Measurements from ENCODE around the gene TMEM201.

Gene TMEM201

DNA sequence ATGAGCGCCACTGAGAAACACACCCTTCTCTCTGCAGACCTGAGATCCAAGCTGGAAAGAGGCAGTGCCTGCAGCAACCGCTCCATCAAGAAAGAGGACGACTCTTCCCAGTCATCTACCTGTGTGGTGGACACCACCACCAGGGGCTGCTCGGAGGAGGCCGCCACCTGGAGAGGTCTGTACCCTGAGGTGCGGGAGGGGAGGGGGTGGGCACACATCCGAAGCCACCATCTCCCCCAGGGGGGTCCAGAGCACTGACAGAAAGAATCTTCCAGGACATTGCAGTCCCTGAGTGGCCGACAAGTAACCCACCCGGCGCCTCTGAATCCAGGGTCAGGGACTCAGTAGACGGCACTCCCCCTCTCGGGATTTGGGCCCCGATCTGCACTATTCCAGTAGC, 23.0 kb downstream of the TMEM201 start:
- H3K36me3 Mint-ChIP-seq (ENCODE audit: low read depth) = peaks cover 7% of the 10 kb centered on the region
- TF ChIP-seq, protein P1, sequence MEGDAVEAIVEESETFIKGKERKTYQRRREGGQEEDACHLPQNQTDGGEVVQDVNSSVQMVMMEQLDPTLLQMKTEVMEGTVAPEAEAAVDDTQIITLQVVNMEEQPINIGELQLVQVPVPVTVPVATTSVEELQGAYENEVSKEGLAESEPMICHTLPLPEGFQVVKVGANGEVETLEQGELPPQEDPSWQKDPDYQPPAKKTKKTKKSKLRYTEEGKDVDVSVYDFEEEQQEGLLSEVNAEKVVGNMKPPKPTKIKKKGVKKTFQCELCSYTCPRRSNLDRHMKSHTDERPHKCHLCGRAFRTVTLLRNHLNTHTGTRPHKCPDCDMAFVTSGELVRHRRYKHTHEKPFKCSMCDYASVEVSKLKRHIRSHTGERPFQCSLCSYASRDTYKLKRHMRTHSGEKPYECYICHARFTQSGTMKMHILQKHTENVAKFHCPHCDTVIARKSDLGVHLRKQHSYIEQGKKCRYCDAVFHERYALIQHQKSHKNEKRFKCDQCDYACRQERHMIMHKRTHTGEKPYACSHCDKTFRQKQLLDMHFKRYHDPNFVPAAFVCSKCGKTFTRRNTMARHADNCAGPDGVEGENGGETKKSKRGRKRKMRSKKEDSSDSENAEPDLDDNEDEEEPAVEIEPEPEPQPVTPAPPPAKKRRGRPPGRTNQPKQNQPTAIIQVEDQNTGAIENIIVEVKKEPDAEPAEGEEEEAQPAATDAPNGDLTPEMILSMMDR (IDR thresholded peaks at IDR 0.05; ENCODE audit: unreplicated experiment in 3 of 3) = no peak
- H3K4me1 Mint-ChIP-seq = no peaks in the 10 kb centered on the region
- H3K4me3 Mint-ChIP-seq = no peak overlapping the region
- no peak overlapping the region for H3K27ac Mint-ChIP-seq
- H3K9me3 Mint-ChIP-seq = no peaks in the 10 kb centered on the region
- no peaks in the 10 kb centered on the region for H3K27me3 Mint-ChIP-seq (ENCODE audit: low read depth)

DNA sequence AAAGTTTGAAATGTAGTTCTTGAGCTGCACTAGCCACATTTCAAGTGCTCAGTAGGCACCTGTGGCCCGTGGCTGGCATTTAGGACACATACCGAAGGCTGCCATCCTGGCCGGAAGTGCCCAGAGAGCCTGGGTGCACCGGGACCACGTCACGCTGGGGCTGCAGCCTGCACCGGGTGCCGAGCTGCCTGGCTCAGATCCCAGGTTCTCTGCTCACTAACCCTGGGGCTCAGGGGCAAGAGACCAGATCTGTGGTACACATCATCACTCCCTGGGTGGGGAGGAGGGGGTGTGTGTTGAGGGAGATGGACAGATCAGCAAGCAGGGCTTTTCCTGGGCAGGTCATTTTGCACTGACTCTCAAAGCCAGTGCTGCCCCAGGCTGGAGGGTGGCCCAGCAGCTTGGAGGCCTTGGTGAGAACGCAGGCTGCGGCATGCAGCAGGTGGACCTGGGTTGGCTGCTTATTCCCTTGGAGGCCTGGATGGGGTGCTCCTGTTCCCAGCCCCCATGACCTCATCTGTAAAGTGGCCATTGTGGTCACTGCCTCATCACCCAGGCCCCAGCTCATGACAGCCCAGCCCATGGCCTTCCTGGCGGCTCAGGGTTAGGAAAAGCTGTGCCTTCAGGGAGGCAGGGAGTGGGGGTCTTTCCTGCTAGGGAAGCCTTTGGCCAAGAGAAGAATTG, 23.6 kb downstream of the TMEM201 start:
- H3K27ac Mint-ChIP-seq = no peak overlapping the region
- no peak overlapping the region for H3K4me3 Mint-ChIP-seq
- H3K36me3 Mint-ChIP-seq (ENCODE audit: low read depth) = peaks cover 7% of the 10 kb centered on the region
- H3K9me3 Mint-ChIP-seq = no peaks in the 10 kb centered on the region
- TF ChIP-seq, protein P1 (IDR thresholded peaks at IDR 0.05; ENCODE audit: unreplicated experiment in 3 of 3) = no peak
- H3K4me1 Mint-ChIP-seq = no peaks in the 10 kb centered on the region
- H3K27me3 Mint-ChIP-seq (ENCODE audit: low read depth) = no peaks in the 10 kb centered on the region

DNA sequence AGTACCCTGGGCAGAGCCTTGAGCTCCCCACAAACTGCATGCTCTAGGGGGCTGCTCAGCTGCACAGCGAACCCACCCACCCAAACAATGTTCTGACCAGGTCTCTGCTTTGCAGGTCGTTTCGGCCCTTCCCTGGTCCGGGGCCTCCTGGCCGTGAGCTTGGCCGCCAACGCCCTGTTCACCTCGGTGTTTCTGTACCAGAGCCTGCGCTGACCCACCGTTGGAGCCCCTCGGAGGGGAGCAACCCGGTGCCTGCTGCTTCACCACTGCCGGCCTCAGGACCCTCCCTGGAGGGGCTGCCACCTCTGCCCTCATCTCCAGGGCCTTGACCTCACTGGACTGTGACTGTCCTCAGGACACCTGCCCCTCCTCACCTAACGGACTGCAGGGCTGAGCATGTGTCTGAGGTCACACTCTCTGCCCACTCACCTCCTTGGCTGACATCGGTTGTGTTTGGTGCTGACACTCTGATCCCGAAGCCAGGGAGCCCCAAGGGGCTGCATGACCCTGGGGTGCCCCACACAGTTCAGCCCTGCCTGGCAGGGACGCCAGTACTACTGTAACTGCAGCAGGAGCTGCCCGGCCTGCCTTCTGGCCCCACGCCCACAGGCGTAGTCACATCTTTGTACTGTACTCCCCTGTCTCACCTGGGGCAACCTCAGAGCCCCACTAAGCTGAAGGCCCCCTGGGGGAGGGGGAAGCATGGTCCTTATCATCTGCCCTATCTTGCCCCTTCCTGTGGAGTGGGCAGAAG, 24.3 kb downstream of the TMEM201 start:
- no peak overlapping the region for H3K27ac Mint-ChIP-seq
- peaks cover 3% of the 10 kb centered on the region for H3K27me3 Mint-ChIP-seq (ENCODE audit: low read depth)
- no peak overlapping the region for H3K4me3 Mint-ChIP-seq
- TF ChIP-seq, protein P1 (IDR thresholded peaks at IDR 0.05; ENCODE audit: unreplicated experiment in 3 of 3) = no peak
- no peaks in the 10 kb centered on the region for H3K4me1 Mint-ChIP-seq
- H3K36me3 Mint-ChIP-seq (ENCODE audit: low read depth) = peaks cover 7% of the 10 kb centered on the region
- no peaks in the 10 kb centered on the region for H3K9me3 Mint-ChIP-seq

DNA sequence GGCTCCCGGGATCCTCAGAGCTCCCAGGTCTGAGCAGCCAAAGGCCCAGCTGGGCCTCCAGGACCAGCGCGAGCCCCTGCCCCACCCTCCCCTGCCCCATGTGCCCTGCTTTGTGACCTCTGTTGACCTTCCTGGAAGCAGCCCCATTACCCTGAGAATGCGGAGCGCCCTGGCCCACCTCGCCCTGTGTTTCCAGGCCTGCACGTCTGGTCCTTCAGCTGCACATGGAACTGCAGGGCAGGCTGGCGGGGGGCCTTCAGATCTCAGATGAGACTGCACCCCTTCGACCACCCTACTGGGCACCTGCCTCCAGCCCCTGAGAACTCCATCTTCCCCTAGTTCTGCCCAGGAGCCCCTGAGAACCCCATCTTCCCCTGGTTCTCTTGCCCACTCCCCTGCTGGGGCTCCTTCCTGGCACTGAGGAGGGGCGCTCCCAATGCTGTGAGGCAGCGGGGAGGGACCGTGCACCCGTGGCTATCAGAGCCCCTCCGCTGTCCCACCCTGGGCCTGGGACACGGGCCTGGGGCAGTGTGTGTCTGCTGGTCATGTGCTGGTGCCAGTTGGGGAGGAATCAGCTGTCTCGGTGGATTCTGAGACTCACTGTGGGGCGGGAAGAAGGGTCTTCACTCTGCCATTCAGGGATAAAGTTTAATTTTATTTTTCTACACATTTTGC, 25.1 kb downstream of the TMEM201 start:
- H3K27ac Mint-ChIP-seq = no peak overlapping the region
- H3K36me3 Mint-ChIP-seq (ENCODE audit: low read depth) = peaks cover 7% of the 10 kb centered on the region
- H3K4me1 Mint-ChIP-seq = no peaks in the 10 kb centered on the region
- TF ChIP-seq, protein P1 (IDR thresholded peaks at IDR 0.05; ENCODE audit: unreplicated experiment in 3 of 3) = no peak
- H3K27me3 Mint-ChIP-seq (ENCODE audit: low read depth) = peaks cover 3% of the 10 kb centered on the region
- H3K4me3 Mint-ChIP-seq = no peak overlapping the region
- no peaks in the 10 kb centered on the region for H3K9me3 Mint-ChIP-seq

DNA sequence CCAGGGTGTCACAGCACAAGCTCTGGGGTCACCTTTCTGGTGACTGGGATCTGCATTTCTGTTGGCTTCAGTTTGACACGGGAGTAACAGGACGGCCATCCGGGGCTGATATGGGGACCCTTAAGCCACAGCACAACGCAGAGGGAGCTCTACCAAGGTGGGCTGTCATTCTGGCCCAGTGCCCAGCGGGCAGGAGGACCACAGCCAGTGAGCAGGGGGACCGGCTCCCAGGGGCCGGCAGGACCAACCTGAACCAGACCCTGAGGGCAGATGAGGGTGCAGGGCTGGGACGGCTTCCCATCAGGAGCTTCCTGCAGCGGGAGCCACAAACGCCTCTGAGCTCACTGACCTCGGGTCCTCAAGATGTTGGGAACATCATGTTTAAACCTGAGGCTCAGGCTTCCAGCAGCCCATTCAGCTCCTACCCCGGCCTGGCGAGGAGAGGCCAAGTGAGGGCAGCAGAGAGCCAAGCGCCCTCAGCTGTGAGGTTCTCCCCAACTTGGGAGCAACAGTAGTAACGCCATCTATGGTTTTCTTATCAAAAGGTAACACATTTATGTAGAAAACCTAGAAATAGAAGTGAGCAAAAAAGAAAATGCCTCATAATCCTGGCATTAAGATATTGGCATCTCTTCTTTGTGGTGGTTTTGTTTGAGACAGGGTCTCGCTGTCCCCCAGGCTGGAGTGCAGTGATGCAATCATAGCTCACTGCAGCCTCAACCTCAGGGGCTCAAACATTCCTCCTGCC, 26.8 kb downstream of the TMEM201 start:
- H3K27ac Mint-ChIP-seq = no peak overlapping the region
- no peaks in the 10 kb centered on the region for H3K4me1 Mint-ChIP-seq
- H3K9me3 Mint-ChIP-seq = no peaks in the 10 kb centered on the region
- peaks cover 7% of the 10 kb centered on the region for H3K27me3 Mint-ChIP-seq (ENCODE audit: low read depth)
- TF ChIP-seq, protein P1 (IDR thresholded peaks at IDR 0.05; ENCODE audit: unreplicated experiment in 3 of 3) = peak; percentile 40 to 51 (median 44)
- no peak overlapping the region for H3K4me3 Mint-ChIP-seq
- H3K36me3 Mint-ChIP-seq (ENCODE audit: low read depth) = peaks cover 7% of the 10 kb centered on the region
